Measurements from ENCODE around the gene IQGAP2.

Gene IQGAP2

DNA sequence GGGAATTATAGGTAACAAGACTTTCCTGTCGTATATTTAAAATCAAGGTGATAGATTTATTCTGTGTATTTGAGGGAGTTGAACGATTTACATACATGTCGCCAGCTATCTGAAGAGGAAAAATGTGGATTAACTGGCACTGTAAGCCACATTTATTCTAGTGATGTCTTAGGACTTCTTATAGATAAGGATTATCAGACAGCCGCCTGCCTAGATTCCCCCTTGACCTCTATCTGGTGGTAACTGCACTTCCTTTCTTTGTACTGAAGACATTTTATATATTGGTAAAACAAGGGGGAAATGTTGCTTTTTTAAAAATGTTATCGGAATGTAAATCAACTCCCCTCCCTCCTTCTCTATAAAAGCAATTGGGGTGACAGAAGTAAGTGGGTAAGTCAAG, 259.4 kb downstream of the IQGAP2 start:
- TF ChIP-seq, protein P1, sequence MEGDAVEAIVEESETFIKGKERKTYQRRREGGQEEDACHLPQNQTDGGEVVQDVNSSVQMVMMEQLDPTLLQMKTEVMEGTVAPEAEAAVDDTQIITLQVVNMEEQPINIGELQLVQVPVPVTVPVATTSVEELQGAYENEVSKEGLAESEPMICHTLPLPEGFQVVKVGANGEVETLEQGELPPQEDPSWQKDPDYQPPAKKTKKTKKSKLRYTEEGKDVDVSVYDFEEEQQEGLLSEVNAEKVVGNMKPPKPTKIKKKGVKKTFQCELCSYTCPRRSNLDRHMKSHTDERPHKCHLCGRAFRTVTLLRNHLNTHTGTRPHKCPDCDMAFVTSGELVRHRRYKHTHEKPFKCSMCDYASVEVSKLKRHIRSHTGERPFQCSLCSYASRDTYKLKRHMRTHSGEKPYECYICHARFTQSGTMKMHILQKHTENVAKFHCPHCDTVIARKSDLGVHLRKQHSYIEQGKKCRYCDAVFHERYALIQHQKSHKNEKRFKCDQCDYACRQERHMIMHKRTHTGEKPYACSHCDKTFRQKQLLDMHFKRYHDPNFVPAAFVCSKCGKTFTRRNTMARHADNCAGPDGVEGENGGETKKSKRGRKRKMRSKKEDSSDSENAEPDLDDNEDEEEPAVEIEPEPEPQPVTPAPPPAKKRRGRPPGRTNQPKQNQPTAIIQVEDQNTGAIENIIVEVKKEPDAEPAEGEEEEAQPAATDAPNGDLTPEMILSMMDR (IDR thresholded peaks at IDR 0.05; ENCODE audit: low read depth, low read length, missing control alignments), result no peak
- H3K4me3 ChIP-seq (ENCODE audit: low read depth, low read length), result no peak overlapping the region
- no peak for DNase-seq (ENCODE audit: low read depth)
- in situ Hi-C loops (cut with HindIII; ENCODE audit: low sequenced_read_pairs), result no loop called here

DNA sequence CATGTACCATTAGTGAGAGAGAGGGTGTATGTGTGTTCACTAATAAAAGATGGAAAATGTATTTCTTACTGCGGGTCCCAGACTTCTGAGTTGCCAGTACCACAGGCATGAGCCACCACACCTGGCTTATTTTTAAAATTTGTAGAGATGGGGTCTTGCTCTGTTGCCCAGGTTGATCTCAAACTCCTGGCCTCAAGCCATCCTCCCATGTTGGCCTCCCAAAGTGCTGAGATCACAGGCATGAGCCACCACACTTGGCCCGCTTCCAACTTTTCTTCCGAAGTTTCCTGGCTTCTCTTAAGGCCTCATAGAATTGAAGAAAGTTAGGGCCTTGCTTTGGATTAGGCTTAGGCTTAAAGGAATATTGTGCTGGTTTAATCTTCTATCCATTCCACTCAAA, 260.5 kb downstream of the IQGAP2 start:
- TF ChIP-seq, protein P1 (IDR thresholded peaks at IDR 0.05; ENCODE audit: low read depth, low read length, missing control alignments), result no peak
- in situ Hi-C loops (cut with HindIII; ENCODE audit: low sequenced_read_pairs), result no loop called here
- no peak overlapping the region for H3K4me3 ChIP-seq (ENCODE audit: low read depth, low read length)
- no peak for DNase-seq (ENCODE audit: low read depth)

DNA sequence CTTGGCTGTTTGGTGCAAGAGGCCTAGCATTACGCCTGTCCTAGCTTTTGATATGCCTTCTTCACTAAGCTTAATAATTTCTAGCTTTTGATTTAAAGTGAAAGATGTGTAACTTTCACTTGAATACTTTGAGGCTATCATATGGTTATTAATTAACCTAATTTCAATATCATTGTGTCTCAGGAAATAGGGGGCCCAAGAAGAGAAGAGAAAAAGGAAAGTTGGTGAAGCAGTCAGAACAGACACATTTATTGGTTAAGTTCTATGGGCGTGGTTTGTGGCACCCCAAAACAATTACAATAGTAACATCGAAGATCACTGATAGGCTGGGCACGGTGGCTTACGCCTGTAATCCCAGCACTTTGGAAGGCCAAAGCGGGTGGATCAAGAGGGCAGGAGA, 261.0 kb downstream of the IQGAP2 start:
- TF ChIP-seq, protein P1 (IDR thresholded peaks at IDR 0.05; ENCODE audit: low read depth, low read length, missing control alignments), result no peak
- no peak overlapping the region for H3K4me3 ChIP-seq (ENCODE audit: low read depth, low read length)
- in situ Hi-C loops (cut with HindIII; ENCODE audit: low sequenced_read_pairs), result no loop called here
- DNase-seq (ENCODE audit: low read depth), result no peak

DNA sequence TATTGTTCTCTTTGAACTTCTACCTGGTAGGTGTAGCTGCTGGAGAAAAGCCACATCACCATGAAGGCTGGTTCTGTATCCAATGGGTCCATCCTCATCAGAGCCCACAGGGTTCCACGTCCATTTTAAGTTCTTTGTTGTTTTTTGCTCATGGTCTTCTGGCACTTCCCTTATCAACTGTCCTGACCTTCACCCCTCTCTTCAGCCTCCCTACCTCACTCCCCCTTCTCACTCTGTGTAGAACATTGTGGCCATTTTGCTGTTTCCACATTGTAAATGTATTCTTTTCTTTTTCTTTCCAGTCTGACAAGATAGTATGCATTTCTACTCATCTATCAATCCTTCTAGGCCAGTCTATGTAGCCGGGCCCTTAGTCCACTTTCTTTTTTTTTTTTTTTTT, 264.4 kb downstream of the IQGAP2 start:
- TF ChIP-seq, protein P1 (IDR thresholded peaks at IDR 0.05; ENCODE audit: low read depth, low read length, missing control alignments), result no peak
- H3K4me3 ChIP-seq (ENCODE audit: low read depth, low read length), result no peak overlapping the region
- in situ Hi-C loops (cut with HindIII; ENCODE audit: low sequenced_read_pairs), result no loop called here
- DNase-seq (ENCODE audit: low read depth), result no peak

DNA sequence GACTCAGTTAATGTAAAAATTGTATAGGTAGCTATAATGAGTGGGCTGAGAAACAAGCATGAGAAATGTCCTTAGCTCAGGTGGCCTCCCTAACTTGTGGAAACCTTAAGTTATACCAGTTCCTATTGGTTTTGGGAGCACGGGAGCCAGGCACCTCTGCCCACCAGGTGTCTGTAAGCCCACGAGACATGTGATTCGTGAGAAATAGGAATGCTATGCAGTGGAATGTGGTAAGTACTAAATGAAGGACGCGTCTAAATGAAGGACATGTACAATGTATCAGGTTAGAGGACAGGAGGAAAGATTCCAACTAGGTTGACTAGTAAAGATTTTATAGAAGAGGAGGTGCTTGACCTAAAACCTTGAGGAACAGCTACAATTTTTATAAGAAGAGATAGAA, 266.2 kb downstream of the IQGAP2 start:
- in situ Hi-C loops (cut with HindIII; ENCODE audit: low sequenced_read_pairs), result no loop called here
- no peak for DNase-seq (ENCODE audit: low read depth)
- TF ChIP-seq, protein P1 (IDR thresholded peaks at IDR 0.05; ENCODE audit: low read depth, low read length, missing control alignments), result no peak
- H3K4me3 ChIP-seq (ENCODE audit: low read depth, low read length), result no peak overlapping the region

DNA sequence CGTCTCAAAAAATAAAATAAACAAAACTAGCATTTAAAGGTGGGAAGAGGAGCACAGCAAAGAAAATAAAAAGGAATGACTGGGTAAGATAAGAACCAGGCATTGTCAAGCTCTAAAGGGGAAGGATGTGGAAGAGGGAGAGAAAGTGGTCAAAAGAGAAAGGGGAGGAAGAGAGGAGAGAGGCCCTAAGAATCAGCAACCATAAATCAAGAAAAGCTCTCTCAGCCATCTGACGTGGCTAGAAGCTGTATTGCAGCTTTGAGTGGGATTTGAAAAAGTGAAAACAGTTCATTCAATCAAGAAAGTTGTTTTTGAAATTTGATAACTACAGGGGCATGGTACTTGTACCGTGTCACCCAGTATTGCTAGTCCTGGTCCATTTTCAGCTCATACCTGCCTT, 267.4 kb downstream of the IQGAP2 start:
- TF ChIP-seq, protein P1 (IDR thresholded peaks at IDR 0.05; ENCODE audit: low read depth, low read length, missing control alignments), result no peak

DNA sequence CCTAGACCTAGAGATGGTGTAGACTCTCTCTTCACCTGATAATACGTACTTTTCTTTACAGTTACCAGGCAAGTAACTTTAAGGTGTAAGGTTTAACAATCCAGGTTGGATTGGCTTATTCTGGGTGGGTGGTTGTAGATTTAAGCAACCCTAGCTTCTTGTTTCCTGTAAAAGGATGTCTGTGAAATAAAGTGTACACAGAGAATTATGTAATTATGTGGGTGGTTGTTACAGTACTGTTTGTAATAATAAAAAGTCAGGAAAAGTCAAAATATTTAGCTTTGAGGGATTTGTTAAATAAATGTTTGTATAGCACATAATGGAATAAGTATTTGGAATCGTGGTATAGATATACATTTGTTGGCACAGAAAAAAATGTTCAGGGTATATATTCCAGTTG, 269.2 kb downstream of the IQGAP2 start:
- no peak for DNase-seq (ENCODE audit: low read depth)
- H3K4me3 ChIP-seq (ENCODE audit: low read depth, low read length), result no peak overlapping the region
- TF ChIP-seq, protein P1 (IDR thresholded peaks at IDR 0.05; ENCODE audit: low read depth, low read length, missing control alignments), result no peak
- in situ Hi-C loops (cut with HindIII; ENCODE audit: low sequenced_read_pairs), result no loop called here

More for the DNA sequence above, 267.4 kb downstream of the IQGAP2 start:
- H3K4me3 ChIP-seq (ENCODE audit: low read depth, low read length), result no peak overlapping the region
- no peak for DNase-seq (ENCODE audit: low read depth)
- in situ Hi-C loops (cut with HindIII; ENCODE audit: low sequenced_read_pairs), result no loop called here

Measured in astrocyte of the cerebellum (primary cell).